Stomach (tissue), 4 donors: ENCODE results near the gene ERICH2.

ENCODE experiments used
- POLR2A ChIP-seq, 4 donors: fragments of 450-650 bp; IDR thresholded peaks; one replicate each; pipeline ENCODE4 v1.6.1; 2016; ENCODE audit warnings: antibody characterized with exemption in 4 of 4, control low read depth in 2 of 4, mild to moderate bottlenecking in 1 of 4, moderate library complexity in 1 of 4
- TF ChIP-seq, protein P1 (sequence below), 7 experiments: fragments of 450-650 bp in 4 of 7; fragments of 200-600 bp in 3 of 7; sonication (generic) in 3 of 7; IDR thresholded peaks; one replicate each; pipeline ENCODE4 v1.5.1; 2016 to 2019; ENCODE audit warnings: antibody characterized with exemption in 7 of 7, control low read depth in 2 of 7, mild to moderate bottlenecking in 1 of 7

- TF ChIP-seq POLR2A (IDR thresholded peaks at IDR 0.05), result no peak
- TF ChIP-seq, protein P1, sequence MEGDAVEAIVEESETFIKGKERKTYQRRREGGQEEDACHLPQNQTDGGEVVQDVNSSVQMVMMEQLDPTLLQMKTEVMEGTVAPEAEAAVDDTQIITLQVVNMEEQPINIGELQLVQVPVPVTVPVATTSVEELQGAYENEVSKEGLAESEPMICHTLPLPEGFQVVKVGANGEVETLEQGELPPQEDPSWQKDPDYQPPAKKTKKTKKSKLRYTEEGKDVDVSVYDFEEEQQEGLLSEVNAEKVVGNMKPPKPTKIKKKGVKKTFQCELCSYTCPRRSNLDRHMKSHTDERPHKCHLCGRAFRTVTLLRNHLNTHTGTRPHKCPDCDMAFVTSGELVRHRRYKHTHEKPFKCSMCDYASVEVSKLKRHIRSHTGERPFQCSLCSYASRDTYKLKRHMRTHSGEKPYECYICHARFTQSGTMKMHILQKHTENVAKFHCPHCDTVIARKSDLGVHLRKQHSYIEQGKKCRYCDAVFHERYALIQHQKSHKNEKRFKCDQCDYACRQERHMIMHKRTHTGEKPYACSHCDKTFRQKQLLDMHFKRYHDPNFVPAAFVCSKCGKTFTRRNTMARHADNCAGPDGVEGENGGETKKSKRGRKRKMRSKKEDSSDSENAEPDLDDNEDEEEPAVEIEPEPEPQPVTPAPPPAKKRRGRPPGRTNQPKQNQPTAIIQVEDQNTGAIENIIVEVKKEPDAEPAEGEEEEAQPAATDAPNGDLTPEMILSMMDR (IDR thresholded peaks at IDR 0.05), result peak in 1 of 7 experiments; percentile 5
Measured at GRCh38 chr2:170822290-170823087, 52.3 kb downstream of the ERICH2 start.
